Measurements from ENCODE around the gene KIAA1549. TPM values are rescaled to one million over a fixed set of nuclear protein-coding genes. Genes with fewer than 3 reads are reported as not detected.

Gene KIAA1549
- total and polyA plus RNA-seq, 9 of the 15 experiments (the other 6 are each of a cell fraction or from before 2014, with no cell fraction given) = 0.01 to 0.29 (median 0.07) TPM

- TF ChIP-seq, protein P1, sequence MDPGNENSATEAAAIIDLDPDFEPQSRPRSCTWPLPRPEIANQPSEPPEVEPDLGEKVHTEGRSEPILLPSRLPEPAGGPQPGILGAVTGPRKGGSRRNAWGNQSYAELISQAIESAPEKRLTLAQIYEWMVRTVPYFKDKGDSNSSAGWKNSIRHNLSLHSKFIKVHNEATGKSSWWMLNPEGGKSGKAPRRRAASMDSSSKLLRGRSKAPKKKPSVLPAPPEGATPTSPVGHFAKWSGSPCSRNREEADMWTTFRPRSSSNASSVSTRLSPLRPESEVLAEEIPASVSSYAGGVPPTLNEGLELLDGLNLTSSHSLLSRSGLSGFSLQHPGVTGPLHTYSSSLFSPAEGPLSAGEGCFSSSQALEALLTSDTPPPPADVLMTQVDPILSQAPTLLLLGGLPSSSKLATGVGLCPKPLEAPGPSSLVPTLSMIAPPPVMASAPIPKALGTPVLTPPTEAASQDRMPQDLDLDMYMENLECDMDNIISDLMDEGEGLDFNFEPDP (CRISPR knock-in tag; IDR thresholded peaks at IDR 0.05) = no peak
- peak; percentile 88 for TF ChIP-seq CBX8 (IDR thresholded peaks at IDR 0.05; ENCODE audit: borderline replicate concordance, extremely low read depth, low read depth, low read length, poor library complexity, severe bottlenecking)
- no peak for TF ChIP-seq HDAC8 (tag; IDR thresholded peaks at IDR 0.05)
- TF ChIP-seq FOXK1 (CRISPR knock-in tag; IDR thresholded peaks at IDR 0.05; ENCODE audit: borderline replicate concordance) = 0 out of 2 replicates have a peak, but pooled peaks have one; percentile 30
- TF ChIP-seq PHF8 (IDR thresholded peaks at IDR 0.05; ENCODE audit: borderline replicate concordance, low read length) = peak; percentile 39; the same call in 1 of the 2 replicates
- TF ChIP-seq ZBTB7A (IDR thresholded peaks at IDR 0.05; ENCODE audit: borderline replicate concordance, control insufficient read depth, low read depth, low read length) = peak; percentile 62
- no peak for TF ChIP-seq BRD9 (IDR thresholded peaks at IDR 0.05; ENCODE audit: low read depth, partially characterized antibody)
- no peak for TF ChIP-seq SRSF9 (IDR thresholded peaks at IDR 0.05; ENCODE audit: borderline replicate concordance, low read depth, low read length)
- no peak for TF ChIP-seq ZNF121 (CRISPR knock-in tag; conservative IDR thresholded peaks at IDR 0.05)
- TF ChIP-seq, protein P2, sequence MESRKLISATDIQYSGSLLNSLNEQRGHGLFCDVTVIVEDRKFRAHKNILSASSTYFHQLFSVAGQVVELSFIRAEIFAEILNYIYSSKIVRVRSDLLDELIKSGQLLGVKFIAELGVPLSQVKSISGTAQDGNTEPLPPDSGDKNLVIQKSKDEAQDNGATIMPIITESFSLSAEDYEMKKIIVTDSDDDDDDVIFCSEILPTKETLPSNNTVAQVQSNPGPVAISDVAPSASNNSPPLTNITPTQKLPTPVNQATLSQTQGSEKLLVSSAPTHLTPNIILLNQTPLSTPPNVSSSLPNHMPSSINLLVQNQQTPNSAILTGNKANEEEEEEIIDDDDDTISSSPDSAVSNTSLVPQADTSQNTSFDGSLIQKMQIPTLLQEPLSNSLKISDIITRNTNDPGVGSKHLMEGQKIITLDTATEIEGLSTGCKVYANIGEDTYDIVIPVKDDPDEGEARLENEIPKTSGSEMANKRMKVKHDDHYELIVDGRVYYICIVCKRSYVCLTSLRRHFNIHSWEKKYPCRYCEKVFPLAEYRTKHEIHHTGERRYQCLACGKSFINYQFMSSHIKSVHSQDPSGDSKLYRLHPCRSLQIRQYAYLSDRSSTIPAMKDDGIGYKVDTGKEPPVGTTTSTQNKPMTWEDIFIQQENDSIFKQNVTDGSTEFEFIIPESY (CRISPR knock-in tag; IDR thresholded peaks at IDR 0.05) = 0 out of 2 replicates have a peak, but pooled peaks have one; percentile 9
- TF ChIP-seq RNF2 (IDR thresholded peaks at IDR 0.05) = 0 out of 2 replicates have a peak, but pooled peaks have one; percentile 22
- TF ChIP-seq SRF (CRISPR knock-in tag; IDR thresholded peaks at IDR 0.05) = no peak
- TF ChIP-seq SAP30 (IDR thresholded peaks at IDR 0.05; ENCODE audit: borderline replicate concordance, insufficient read depth, low read depth, low read length, poor library complexity, severe bottlenecking) = no peak
- no peak for TF ChIP-seq MYNN (IDR thresholded peaks at IDR 0.05)
- no peak for TF ChIP-seq MYNN (CRISPR knock-in tag; IDR thresholded peaks at IDR 0.05)
- TF ChIP-seq CSDE1 (IDR thresholded peaks at IDR 0.05) = no peak
- no peak for TF ChIP-seq ZBTB5 (IDR thresholded peaks at IDR 0.05)
- TF ChIP-seq EZH2 (IDR thresholded peaks at IDR 0.05; ENCODE audit: borderline replicate concordance, low read depth, low read length) = peak; percentile 94; the same call in 1 of the 2 replicates
- TF ChIP-seq HMGN3 (IDR thresholded peaks at IDR 0.05; ENCODE audit: borderline replicate concordance, extremely low read depth, insufficient read length, low read depth, low read length) = peak; percentile 11
These were observed 462 bp downstream of the KIAA1549 start (continued) for GRCh38 chr7:138980563-138981291.
